ENCODE data around the gene HEATR9. TPM values are rescaled to one million over a fixed set of nuclear protein-coding genes. Genes with fewer than 3 reads are reported as not detected.

HEATR9 gene
- total and polyA plus RNA-seq, 2 donors (not counting 3 experiments of a cell fraction or from before 2014, with no cell fraction given), result not detected

DNA sequence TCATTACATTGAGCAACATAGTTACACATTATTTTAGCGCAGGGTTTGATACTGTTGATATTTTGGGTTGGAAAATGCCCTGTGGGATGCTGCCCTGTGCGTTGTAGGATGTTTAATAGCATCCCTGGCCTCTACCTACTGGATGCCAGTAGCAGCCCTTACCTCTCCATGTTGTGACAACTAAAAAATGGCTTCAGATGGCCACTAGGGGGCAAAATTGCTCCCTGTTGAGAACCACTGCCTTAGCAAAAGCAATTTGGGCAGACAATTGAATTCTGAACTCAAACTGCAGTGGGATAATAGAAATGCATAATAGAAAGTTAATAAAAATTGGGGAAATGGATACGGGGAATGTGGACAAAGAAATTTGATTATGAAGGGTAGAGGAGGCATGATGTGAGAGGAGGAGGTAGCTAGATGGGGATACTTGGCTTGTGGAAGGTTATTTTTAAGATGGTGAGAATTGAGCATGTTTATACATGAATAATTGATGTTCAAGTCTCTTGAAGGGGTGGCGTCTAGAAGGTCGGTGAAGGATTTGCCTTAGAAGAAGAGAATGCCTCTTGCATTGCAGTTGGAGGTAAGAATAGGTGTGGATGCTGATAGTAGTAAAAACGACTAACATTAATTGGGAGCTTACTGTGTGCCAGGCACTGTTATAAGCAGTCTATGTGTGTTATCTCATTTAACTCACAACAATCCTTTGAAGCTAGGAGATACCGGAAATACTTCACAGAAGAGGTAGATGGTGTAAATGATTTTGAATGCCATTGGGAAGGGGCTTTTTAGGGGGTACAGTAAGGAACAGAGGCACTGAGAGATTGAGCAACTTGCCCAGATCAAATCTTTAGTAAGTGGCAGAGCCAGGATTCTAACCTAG, 19.0 kb downstream of the HEATR9 start:
- Histone ChIP-seq H3K9me3 (replicated peaks; ENCODE audit: control insufficient read depth, insufficient read depth, low read length) (no peaks in the 10 kb centered on the region), H3K4me3 (replicated peaks in 1 of 3; ENCODE audit: insufficient read depth in 1 of 3, low read depth in 1 of 3, low read length in 3 of 3) (no peak overlapping the region), H2AFZ (ENCODE audit: low read depth, low read length) (no peak overlapping the region), H3K36me3 (ENCODE audit: control insufficient read depth in 2 of 2, extremely low read depth in 1 of 2, insufficient read depth in 2 of 2, low read length in 2 of 2) (peaks cover 20 to 22% of the 10 kb centered on the region in 2 experiments), H3K27ac (ENCODE audit: insufficient read depth, low read depth, low read length) (no peak overlapping the region), H3K9ac (replicated peaks; ENCODE audit: extremely low read depth, insufficient read depth, low read length) (no peak overlapping the region), H3K9me1 (replicated peaks; ENCODE audit: control insufficient read depth, extremely low read depth, insufficient read depth, low read length) (no peaks in the 10 kb centered on the region), H3K27me3 (ENCODE audit: control insufficient read depth in 2 of 2, insufficient read depth in 2 of 2, low read length in 2 of 2) (no peaks in the 10 kb centered on the region), H3K4me2 (ENCODE audit: insufficient read depth, low read length) (no peak overlapping the region), H3K4me1 (ENCODE audit: control insufficient read depth, extremely low read depth, insufficient read depth, low read length) (no peaks in the 10 kb centered on the region), H4K20me1 (replicated peaks; ENCODE audit: control insufficient read depth, extremely low read depth, insufficient read depth, low read length) (no peaks in the 10 kb centered on the region), H3K79me2 (ENCODE audit: control insufficient read depth, insufficient read depth, low read length) (no peaks in the 10 kb centered on the region)
- dilution Hi-C loops (cut with MboI; ENCODE audit: extremely low pct_ligation_motif_present, low sequenced_read_pairs) (no loop called here), intact Hi-C loops (cut with micrococcal nuclease) (loop anchor here (1.0 to 10.0 kb wide), 5 partner anchors 95 to 300 kb away; partner anchors contain the start of gene LYZL6)
- BruUV-seq (replicated peaks), result no TSS peak
- ChIA-PET CTCF (interaction anchor here (0.7 to 4.1 kb wide), 19 partner anchors 8 to 634 kb away, joined by 3 to 31 read pairs (median 5); partner anchors contain the start of gene TAF15), POLR2A (no interaction called here)
- FAIRE-seq, result no peak
- peak; percentile 65 for DNase-seq (ENCODE audit: low read depth, low spot score)
- no peak for TF ChIP-seq JUN (IDR thresholded peaks at IDR 0.05; ENCODE audit: borderline replicate concordance, insufficient read depth, insufficient read length, low read depth)
- peak; percentile 68 to 75 for TF ChIP-seq CTCF (IDR thresholded peaks at IDR 0.05; ENCODE audit: extremely low read depth in 1 of 2, insufficient read depth in 1 of 2, low read depth in 1 of 2, low read length in 2 of 2)
- no peak for TF ChIP-seq EZH2 (IDR thresholded peaks at IDR 0.05; ENCODE audit: borderline replicate concordance, low read depth, low read length, severe bottlenecking)

Measured in endothelial cell of umbilical vein (primary cell).